GM21723 (cell line): Measurements from ENCODE around the gene UNC13B.

Experiments used
- ATAC-seq: cut with Tn5 transposase; IDR thresholded peaks from one replicate; pipeline ENCODE4 v1.9.1; 2021; ENCODE audit warnings: mild to moderate bottlenecking, moderate library complexity; ENCODE audit not compliant: unreplicated experiment

UNC13B gene

GRCh38 chr9:35415402-35416097, 253.7 kb downstream of the UNC13B start:
- no peak for ATAC-seq

DNA sequence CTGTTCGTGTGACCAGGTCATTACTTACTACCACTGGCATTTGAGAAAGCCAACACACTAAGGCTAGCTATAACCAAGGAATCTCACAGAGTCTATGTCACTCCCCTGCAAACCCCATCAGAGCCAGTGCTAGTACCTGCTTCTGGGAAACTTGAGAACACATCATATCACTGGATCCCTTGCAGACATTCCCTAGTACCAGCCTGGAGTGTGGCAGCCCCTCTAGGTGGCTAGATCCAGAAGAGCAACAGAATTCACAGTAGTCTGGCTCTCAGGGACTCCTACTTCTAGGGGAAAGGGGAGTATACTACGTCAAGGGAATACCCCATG, 254.3 kb downstream of the UNC13B start:
- no peak for ATAC-seq

DNA sequence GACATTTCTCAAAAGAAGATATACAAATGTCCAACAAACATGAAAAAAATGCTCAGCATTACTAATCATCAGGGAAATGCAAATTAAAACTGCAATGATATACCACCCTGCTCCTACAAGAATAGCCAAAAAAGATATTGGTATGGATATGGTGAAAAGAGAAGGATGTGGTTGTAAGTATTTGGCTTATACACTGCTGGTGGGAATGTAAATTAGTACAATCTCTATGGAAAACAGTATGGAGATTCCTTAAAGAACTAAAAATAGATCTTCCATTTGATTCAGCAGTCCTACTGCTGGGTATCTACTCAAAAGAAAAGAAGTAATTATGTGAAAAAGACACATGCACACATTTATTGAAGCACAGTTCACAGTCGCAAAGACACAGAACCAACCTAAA, 260.5 kb downstream of the UNC13B start:
- no peak for ATAC-seq

- no peak for ATAC-seq
Measured at GRCh38 chr9:35422753-35423152, 260.9 kb downstream of the UNC13B start.

- ATAC-seq = no peak
Measured at GRCh38 chr9:35423499-35423898, 261.7 kb downstream of the UNC13B start.

GRCh38 chr9:35424356-35425352, 262.8 kb downstream of the UNC13B start:
- ATAC-seq = no peak

DNA sequence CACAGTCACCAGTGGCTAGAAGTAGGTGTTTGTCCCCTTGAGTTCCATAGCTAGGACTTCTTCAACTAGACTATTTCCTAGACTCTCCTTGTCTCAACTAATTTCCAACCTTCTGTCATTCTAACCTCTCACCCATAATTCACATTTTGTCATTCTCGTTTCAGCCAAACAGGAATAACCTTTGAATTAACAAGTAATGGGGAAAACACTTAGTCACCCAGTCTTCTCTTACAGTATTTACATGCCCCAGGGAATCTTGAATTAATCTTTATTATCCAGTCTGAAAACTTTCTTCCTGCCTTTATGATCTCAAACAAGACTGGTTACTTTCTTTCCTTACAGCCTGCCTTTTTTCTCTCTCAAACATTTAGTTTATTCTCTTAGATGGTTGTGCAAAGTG, 264.8 kb downstream of the UNC13B start:
- ATAC-seq = no peak

- no peak for ATAC-seq
Measured at GRCh38 chr9:35431467-35431866, 269.7 kb downstream of the UNC13B start.

GRCh38 chr9:35432076-35432475, 270.3 kb downstream of the UNC13B start:
- no peak for ATAC-seq

GRCh38 chr9:35436933-35437332, 275.1 kb downstream of the UNC13B start:
- no peak for ATAC-seq

- ATAC-seq = no peak
Measured at GRCh38 chr9:35446012-35446411, 284.2 kb downstream of the UNC13B start.

GRCh38 chr9:35448496-35448895, 286.7 kb downstream of the UNC13B start:
- ATAC-seq = no peak

DNA sequence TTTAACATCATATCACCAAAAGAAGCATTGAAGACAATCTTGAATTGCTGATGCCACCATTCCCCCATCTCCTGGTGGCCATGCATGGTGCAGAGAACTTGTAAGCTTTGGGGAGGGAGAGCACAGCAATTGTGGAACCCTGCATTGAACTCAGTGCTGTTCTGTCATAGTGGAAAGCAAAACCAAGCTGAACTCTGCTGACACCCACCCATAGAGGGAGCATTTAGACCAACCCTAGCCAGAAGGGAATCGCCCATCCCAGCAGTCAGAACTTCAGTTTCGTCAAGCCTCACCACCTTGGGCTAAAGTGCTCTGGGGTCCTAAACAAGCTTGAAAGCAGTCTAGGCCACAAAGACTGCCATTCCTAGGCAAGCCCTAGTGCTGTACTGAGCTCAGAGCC, 290.7 kb downstream of the UNC13B start:
- no peak for ATAC-seq

DNA sequence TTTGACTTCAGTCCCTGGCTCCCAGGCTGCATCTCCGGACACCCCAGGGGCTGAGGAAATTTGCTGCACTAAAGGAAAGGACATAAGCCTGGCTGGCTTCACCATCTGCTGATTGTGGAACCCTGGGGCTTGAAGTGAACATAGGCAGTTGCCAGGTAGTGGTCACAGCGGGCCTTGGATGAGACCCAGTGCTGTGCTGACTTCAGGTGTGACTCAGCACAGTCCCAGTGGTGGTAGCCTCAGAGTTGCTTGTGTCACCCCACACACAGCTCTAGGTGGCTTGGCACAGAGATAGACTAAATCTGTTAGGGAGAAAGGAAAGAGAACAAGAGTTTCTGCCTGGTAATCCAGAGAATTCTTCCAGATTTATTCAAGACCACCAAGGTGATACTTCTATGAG, 292.0 kb downstream of the UNC13B start:
- no peak for ATAC-seq
